AG10803 (cell line): Measurements from ENCODE around the gene TAGLN3.

Source experiments
- DNase-seq: peaks from one replicate; pipeline ENCODE4 v3.0.0; 2010; ENCODE audit warnings: low read depth
- H3K4me3 ChIP-seq: 2 replicates; pipeline ENCODE4 v1.5.1; 2011; ENCODE audit warnings: mild to moderate bottlenecking, low read length, control low read depth
- TF ChIP-seq, protein P1 (sequence below): conservative IDR thresholded peaks from 2 replicates; pipeline ENCODE4 v1.5.1; 2011; ENCODE audit warnings: mild to moderate bottlenecking, low read length, control low read depth, inconsistent platforms

TAGLN3 gene

DNA sequence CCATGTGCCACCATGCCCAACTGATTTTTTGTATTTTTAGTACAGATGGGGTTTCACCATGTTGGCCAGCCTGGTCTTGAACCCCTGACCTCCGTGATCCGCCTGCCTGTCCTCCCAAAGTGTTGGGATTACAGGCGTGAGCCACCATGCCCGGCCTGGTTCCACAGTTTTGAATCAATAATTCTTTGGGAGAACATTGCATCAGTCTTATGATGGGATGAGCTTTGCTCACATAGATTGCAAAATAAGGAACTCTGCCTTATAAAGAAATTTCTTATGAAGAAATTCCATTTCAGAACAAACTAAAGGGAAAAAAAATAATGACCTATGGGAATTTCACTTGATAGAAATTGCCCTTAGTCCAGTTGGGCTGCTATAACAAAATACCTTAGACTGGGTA lies 20.0 kb downstream of the TAGLN3 start:
- no peak overlapping the region for H3K4me3 ChIP-seq
- TF ChIP-seq, protein P1, sequence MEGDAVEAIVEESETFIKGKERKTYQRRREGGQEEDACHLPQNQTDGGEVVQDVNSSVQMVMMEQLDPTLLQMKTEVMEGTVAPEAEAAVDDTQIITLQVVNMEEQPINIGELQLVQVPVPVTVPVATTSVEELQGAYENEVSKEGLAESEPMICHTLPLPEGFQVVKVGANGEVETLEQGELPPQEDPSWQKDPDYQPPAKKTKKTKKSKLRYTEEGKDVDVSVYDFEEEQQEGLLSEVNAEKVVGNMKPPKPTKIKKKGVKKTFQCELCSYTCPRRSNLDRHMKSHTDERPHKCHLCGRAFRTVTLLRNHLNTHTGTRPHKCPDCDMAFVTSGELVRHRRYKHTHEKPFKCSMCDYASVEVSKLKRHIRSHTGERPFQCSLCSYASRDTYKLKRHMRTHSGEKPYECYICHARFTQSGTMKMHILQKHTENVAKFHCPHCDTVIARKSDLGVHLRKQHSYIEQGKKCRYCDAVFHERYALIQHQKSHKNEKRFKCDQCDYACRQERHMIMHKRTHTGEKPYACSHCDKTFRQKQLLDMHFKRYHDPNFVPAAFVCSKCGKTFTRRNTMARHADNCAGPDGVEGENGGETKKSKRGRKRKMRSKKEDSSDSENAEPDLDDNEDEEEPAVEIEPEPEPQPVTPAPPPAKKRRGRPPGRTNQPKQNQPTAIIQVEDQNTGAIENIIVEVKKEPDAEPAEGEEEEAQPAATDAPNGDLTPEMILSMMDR, result no peak
- DNase-seq, result no peak

DNA sequence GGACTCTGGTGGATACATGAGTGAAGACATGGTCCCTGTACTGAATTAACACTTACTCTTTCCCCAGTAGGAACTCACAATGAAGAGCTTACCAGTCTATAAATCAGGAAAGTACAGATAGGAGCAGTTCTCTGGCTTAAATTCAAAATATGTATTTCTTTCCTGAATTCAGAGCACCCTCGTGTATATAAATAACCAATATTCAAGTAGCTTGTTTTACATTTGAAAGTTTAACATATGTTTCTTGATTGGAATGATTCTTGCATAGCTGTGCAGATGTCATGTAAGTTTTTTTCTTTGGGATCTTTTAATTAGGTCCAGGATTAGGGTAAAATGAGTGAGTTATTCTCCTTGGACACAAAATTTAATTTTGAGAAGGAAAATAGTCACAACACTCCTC lies 21.0 kb downstream of the TAGLN3 start:
- TF ChIP-seq, protein P1, result no peak
- DNase-seq, result no peak
- H3K4me3 ChIP-seq, result no peak overlapping the region

DNA sequence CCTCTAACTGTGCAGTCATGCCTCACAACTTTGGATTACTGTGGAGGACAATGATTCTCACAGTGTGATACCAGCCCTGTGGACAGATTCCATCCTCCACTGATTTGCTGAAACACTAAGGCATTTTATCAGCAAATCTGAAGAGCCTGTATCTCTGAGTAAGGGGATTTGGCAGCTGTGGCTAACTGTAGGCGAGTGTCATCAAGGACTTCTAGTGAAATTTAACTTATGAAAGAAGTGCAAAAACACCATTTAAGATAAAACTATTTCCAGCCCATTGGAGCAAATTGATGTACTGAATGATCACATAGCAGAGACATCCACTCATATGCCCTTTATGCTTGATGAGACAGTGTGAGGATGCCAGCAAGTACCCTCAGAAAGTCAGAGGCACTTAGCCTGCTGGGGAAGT lies 22.0 kb downstream of the TAGLN3 start:
- TF ChIP-seq, protein P1, result no peak
- DNase-seq, result no peak
- no peak overlapping the region for H3K4me3 ChIP-seq

DNA sequence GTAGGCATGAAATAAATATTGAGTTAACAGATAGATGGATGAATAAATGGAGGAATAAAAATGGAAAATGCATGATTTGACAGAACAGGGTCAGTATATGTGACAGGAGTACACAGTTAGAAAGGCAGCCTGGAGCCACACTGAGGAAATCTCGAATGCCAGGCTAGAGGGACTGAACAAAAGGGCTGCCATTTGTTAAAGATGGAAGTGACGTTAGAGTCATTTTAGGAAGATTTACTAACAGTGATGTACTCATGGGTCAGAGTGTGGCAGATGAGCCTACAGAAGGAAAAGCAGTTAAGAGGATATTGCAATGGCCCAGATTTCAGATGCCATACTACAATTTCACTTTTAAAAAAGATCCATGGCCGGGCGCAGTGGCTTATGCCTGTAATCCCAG lies 28.4 kb downstream of the TAGLN3 start:
- TF ChIP-seq, protein P1, result no peak
- H3K4me3 ChIP-seq, result no peak overlapping the region
- DNase-seq, result no peak

DNA sequence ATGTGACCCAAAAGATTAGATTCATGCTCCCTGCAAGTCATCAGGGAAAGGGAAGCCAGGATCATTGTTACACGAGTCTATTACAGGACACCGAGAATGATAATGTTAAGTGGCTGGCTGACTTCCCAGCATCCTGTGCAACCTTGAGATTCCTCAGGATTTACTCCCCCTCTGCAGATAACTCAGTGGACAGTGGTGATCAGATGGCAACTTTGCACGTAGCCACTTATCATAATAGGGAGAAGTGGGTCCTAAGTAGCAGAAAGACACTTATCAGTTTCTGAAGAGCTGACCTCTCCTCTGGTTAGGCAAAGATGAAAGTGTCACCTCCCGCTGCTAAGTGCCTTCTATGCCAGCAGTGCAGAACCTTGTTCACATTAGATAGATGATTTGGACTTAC lies 29.1 kb downstream of the TAGLN3 start:
- H3K4me3 ChIP-seq, result no peak overlapping the region
- DNase-seq, result no peak
- TF ChIP-seq, protein P1, result no peak

DNA sequence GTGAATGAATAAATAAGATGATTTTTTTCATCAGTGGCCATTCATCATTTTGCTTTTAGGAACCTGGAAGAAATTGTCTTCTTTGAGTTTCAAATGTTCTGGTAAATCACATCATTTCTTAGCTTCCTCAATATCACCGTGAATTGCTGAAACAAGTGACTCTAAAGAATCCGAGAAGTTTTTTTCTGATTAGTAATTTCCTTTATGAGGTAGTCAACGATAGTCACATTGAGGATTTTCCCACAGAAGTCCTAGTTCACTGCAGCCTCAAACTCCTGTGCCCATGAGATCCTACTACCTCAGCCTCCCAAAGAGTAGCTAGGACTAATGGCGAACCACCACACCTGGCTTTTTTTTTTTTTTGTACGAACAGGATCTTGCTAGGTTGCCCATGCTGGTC lies 32.2 kb downstream of the TAGLN3 start:
- TF ChIP-seq, protein P1, result no peak
- H3K4me3 ChIP-seq, result no peak overlapping the region
- no peak for DNase-seq

DNA sequence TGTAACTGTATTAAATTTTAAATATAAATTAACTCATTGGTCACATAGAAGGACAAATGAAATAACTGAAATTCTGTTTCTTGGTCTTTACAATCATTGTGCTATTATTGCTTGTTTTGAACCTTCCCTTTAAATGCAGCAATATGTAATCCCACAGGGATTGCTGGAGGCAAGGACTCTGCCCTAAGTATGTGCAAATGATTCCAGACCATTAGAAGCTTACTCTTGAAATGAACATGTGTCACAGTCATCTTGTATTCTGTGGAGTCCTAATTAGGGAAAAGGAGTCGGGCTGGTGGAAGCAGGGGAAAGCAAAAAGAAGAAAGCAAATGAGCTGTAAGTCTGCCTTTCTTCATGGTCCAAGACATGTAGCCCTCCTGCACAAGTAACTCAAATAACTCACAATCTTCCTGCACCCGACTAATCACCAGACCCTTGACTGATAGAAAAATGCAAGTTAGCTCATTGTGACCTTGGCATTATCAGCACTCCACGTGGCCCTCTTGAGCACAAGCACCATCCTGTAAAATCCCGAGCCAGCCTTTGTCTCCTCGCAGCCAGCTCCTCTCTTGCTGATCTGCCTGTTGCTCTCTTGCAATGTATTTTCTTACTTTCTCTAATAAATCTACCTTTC lies 33.5 kb downstream of the TAGLN3 start:
- TF ChIP-seq, protein P1, result no peak
- H3K4me3 ChIP-seq, result no peak overlapping the region
- DNase-seq, result no peak
